ENCODE measurements around the gene OMP.

OMP gene

GRCh38 chr11:77071077-77071476 lies 31.6 kb upstream of the OMP start:
- Histone ChIP-seq H3K36me3 (ENCODE audit: insufficient read depth, low read length) (no peaks in the 10 kb centered on the region), H3K9me3 (ENCODE audit: low read length) (no peaks in the 10 kb centered on the region), H3K27ac (ENCODE audit: low read depth, low read length) (no peak overlapping the region), H3K4me3 (ENCODE audit: low read depth in 1 of 2, low read length in 2 of 2) (no peak overlapping the region), H3K9ac (ENCODE audit: low read length) (no peak overlapping the region), H3K27me3 (ENCODE audit: control insufficient read depth in 1 of 2, insufficient read depth in 2 of 2, low read length in 2 of 2) (no peaks in the 10 kb centered on the region), H3K4me1 (ENCODE audit: insufficient read depth, low read length) (peaks cover 45% of the 10 kb centered on the region)

- Histone ChIP-seq H3K27me3 (ENCODE audit: control insufficient read depth in 1 of 2, insufficient read depth in 2 of 2, low read length in 2 of 2) (no peaks in the 10 kb centered on the region), H3K4me3 (ENCODE audit: low read depth in 1 of 2, low read length in 2 of 2) (no peak overlapping the region), H3K27ac (ENCODE audit: low read depth, low read length) (peak overlapping the region; percentile 27), H3K9ac (ENCODE audit: low read length) (peak overlapping the region; percentile 10), H3K4me1 (ENCODE audit: insufficient read depth, low read length) (peaks cover 45% of the 10 kb centered on the region), H3K9me3 (ENCODE audit: low read length) (no peaks in the 10 kb centered on the region), H3K36me3 (ENCODE audit: insufficient read depth, low read length) (no peaks in the 10 kb centered on the region)
These were observed 30.7 kb upstream of the OMP start for GRCh38 chr11:77071671-77072605.

- peak overlapping the region; percentile 72 for H3K27ac ChIP-seq (ENCODE audit: low read depth, low read length)
- H3K9me3 ChIP-seq (ENCODE audit: low read length) = no peaks in the 10 kb centered on the region
- H3K9ac ChIP-seq (ENCODE audit: low read length) = peak overlapping the region; percentile 10
- H3K4me1 ChIP-seq (ENCODE audit: insufficient read depth, low read length) = peaks cover 38% of the 10 kb centered on the region
- H3K4me3 ChIP-seq (ENCODE audit: low read depth in 1 of 2, low read length in 2 of 2) = peak overlapping the region in 1 of 2 donors; percentile 6
- H3K27me3 ChIP-seq (ENCODE audit: control insufficient read depth in 1 of 2, insufficient read depth in 2 of 2, low read length in 2 of 2) = no peaks in the 10 kb centered on the region
- H3K36me3 ChIP-seq (ENCODE audit: insufficient read depth, low read length) = no peaks in the 10 kb centered on the region
These were observed 29.8 kb upstream of the OMP start for GRCh38 chr11:77072851-77073327.

- H3K27me3 ChIP-seq (ENCODE audit: control insufficient read depth in 1 of 2, insufficient read depth in 2 of 2, low read length in 2 of 2) = no peaks in the 10 kb centered on the region
- peak overlapping the region; percentile 64 for H3K9ac ChIP-seq (ENCODE audit: low read length)
- H3K36me3 ChIP-seq (ENCODE audit: insufficient read depth, low read length) = no peaks in the 10 kb centered on the region
- H3K27ac ChIP-seq (ENCODE audit: low read depth, low read length) = peak overlapping the region; percentile 91
- no peak overlapping the region for H3K4me3 ChIP-seq (ENCODE audit: low read depth in 1 of 2, low read length in 2 of 2)
- H3K4me1 ChIP-seq (ENCODE audit: insufficient read depth, low read length) = peaks cover 32% of the 10 kb centered on the region
- H3K9me3 ChIP-seq (ENCODE audit: low read length) = no peaks in the 10 kb centered on the region
These were observed 29.2 kb upstream of the OMP start for GRCh38 chr11:77073328-77074001.

GRCh38 chr11:77074205-77074604 lies 28.4 kb upstream of the OMP start:
- Histone ChIP-seq H3K9ac (ENCODE audit: low read length) (peak overlapping the region; percentile 64), H3K27ac (ENCODE audit: low read depth, low read length) (peak overlapping the region; percentile 91), H3K36me3 (ENCODE audit: insufficient read depth, low read length) (no peaks in the 10 kb centered on the region), H3K4me1 (ENCODE audit: insufficient read depth, low read length) (peaks cover 29% of the 10 kb centered on the region), H3K4me3 (ENCODE audit: low read depth in 1 of 2, low read length in 2 of 2) (no peak overlapping the region), H3K27me3 (ENCODE audit: control insufficient read depth in 1 of 2, insufficient read depth in 2 of 2, low read length in 2 of 2) (no peaks in the 10 kb centered on the region), H3K9me3 (ENCODE audit: low read length) (no peaks in the 10 kb centered on the region)

- Histone ChIP-seq H3K27me3 (ENCODE audit: control insufficient read depth in 1 of 2, insufficient read depth in 2 of 2, low read length in 2 of 2) (no peaks in the 10 kb centered on the region), H3K27ac (ENCODE audit: low read depth, low read length) (peak overlapping the region; percentile 91), H3K9me3 (ENCODE audit: low read length) (no peaks in the 10 kb centered on the region), H3K9ac (ENCODE audit: low read length) (peak overlapping the region; percentile 64), H3K4me1 (ENCODE audit: insufficient read depth, low read length) (peaks cover 29% of the 10 kb centered on the region), H3K36me3 (ENCODE audit: insufficient read depth, low read length) (no peaks in the 10 kb centered on the region), H3K4me3 (ENCODE audit: low read depth in 1 of 2, low read length in 2 of 2) (no peak overlapping the region)
These were observed 27.9 kb upstream of the OMP start for GRCh38 chr11:77074626-77075221.

GRCh38 chr11:77075425-77075905 lies 27.2 kb upstream of the OMP start:
- Histone ChIP-seq H3K9ac (ENCODE audit: low read length) (no peak overlapping the region), H3K27ac (ENCODE audit: low read depth, low read length) (no peak overlapping the region), H3K27me3 (ENCODE audit: control insufficient read depth in 1 of 2, insufficient read depth in 2 of 2, low read length in 2 of 2) (no peaks in the 10 kb centered on the region), H3K4me3 (ENCODE audit: low read depth in 1 of 2, low read length in 2 of 2) (no peak overlapping the region), H3K9me3 (ENCODE audit: low read length) (no peaks in the 10 kb centered on the region), H3K36me3 (ENCODE audit: insufficient read depth, low read length) (no peaks in the 10 kb centered on the region), H3K4me1 (ENCODE audit: insufficient read depth, low read length) (peaks cover 29% of the 10 kb centered on the region)

GRCh38 chr11:77079666-77080065 lies 23.0 kb upstream of the OMP start:
- Histone ChIP-seq H3K27me3 (ENCODE audit: control insufficient read depth in 1 of 2, insufficient read depth in 2 of 2, low read length in 2 of 2) (no peaks in the 10 kb centered on the region), H3K36me3 (ENCODE audit: insufficient read depth, low read length) (no peaks in the 10 kb centered on the region), H3K4me1 (ENCODE audit: insufficient read depth, low read length) (peaks cover 16% of the 10 kb centered on the region), H3K9ac (ENCODE audit: low read length) (no peak overlapping the region), H3K9me3 (ENCODE audit: low read length) (no peaks in the 10 kb centered on the region), H3K4me3 (ENCODE audit: low read depth in 1 of 2, low read length in 2 of 2) (no peak overlapping the region), H3K27ac (ENCODE audit: low read depth, low read length) (no peak overlapping the region)

GRCh38 chr11:77080643-77081210 lies 21.9 kb upstream of the OMP start:
- H3K36me3 ChIP-seq (ENCODE audit: insufficient read depth, low read length) = no peaks in the 10 kb centered on the region
- no peaks in the 10 kb centered on the region for H3K27me3 ChIP-seq (ENCODE audit: control insufficient read depth in 1 of 2, insufficient read depth in 2 of 2, low read length in 2 of 2)
- H3K4me1 ChIP-seq (ENCODE audit: insufficient read depth, low read length) = peaks cover 16% of the 10 kb centered on the region
- no peak overlapping the region for H3K27ac ChIP-seq (ENCODE audit: low read depth, low read length)
- no peak overlapping the region for H3K9ac ChIP-seq (ENCODE audit: low read length)
- H3K9me3 ChIP-seq (ENCODE audit: low read length) = no peaks in the 10 kb centered on the region
- no peak overlapping the region for H3K4me3 ChIP-seq (ENCODE audit: low read depth in 1 of 2, low read length in 2 of 2)

GRCh38 chr11:77081381-77081851 lies 21.2 kb upstream of the OMP start:
- Histone ChIP-seq H3K9me3 (ENCODE audit: low read length) (no peaks in the 10 kb centered on the region), H3K36me3 (ENCODE audit: insufficient read depth, low read length) (no peaks in the 10 kb centered on the region), H3K4me1 (ENCODE audit: insufficient read depth, low read length) (peaks cover 16% of the 10 kb centered on the region), H3K27ac (ENCODE audit: low read depth, low read length) (no peak overlapping the region), H3K27me3 (ENCODE audit: control insufficient read depth in 1 of 2, insufficient read depth in 2 of 2, low read length in 2 of 2) (no peaks in the 10 kb centered on the region), H3K4me3 (ENCODE audit: low read depth in 1 of 2, low read length in 2 of 2) (no peak overlapping the region), H3K9ac (ENCODE audit: low read length) (no peak overlapping the region)
